OCI-LY1 (cell line): Measurements from ENCODE around the gene DLX3.

Experiments
- H2AFZ ChIP-seq: fragments of 200-600 bp; sonication (generic), shearing (Covaris generic); 2 replicates; pipeline ENCODE4 v1.6.0; 2014; ENCODE audit warnings: antibody characterized with exemption, mild to moderate bottlenecking, low read length
- H3F3A ChIP-seq: fragments of 200-600 bp; sonication (generic), shearing (Covaris generic); 2 replicates; pipeline ENCODE4 v1.6.0; 2014; ENCODE audit warnings: mild to moderate bottlenecking, antibody characterized with exemption, low read length, moderate library complexity; ENCODE audit not compliant: insufficient read depth
- H3K27ac ChIP-seq: fragments of 200-600 bp; sonication (generic); 2 replicates; pipeline ENCODE4 v1.5.1; 2014; ENCODE audit warnings: low read length, mixed run types, mild to moderate bottlenecking, low read depth; ENCODE audit not compliant: poor library complexity, severe bottlenecking
- H3K27me3 ChIP-seq: fragments of 200-600 bp; sonication (generic); 2 replicates; pipeline ENCODE4 v1.6.0; 2014; ENCODE audit warnings: antibody characterized with exemption, mild to moderate bottlenecking, low read length, moderate library complexity; ENCODE audit not compliant: insufficient read depth
- H3K36me3 ChIP-seq: fragments of 200-600 bp; sonication (generic); 2 replicates; pipeline ENCODE4 v1.6.1; 2014; ENCODE audit warnings: mild to moderate bottlenecking, antibody characterized with exemption, low read length, moderate library complexity, mixed read lengths; ENCODE audit not compliant: insufficient read depth
- H3K4me1 ChIP-seq: fragments of 200-600 bp; sonication (generic); 2 replicates; pipeline ENCODE4 v1.5.1; 2014; ENCODE audit warnings: mild to moderate bottlenecking, low read length, moderate library complexity; ENCODE audit not compliant: insufficient read depth, severe bottlenecking
- H3K4me2 ChIP-seq: fragments of 200-600 bp; sonication (generic), shearing (Covaris generic); 2 replicates; pipeline ENCODE4 v1.6.1; 2014; ENCODE audit warnings: low read length
- H3K4me3 ChIP-seq: fragments of 200-600 bp; sonication (generic); 2 replicates; pipeline ENCODE4 v1.5.1; 2014; ENCODE audit warnings: low read length, low read depth, mild to moderate bottlenecking, mixed read lengths; ENCODE audit not compliant: poor library complexity, severe bottlenecking
- H3K79me2 ChIP-seq: fragments of 200-600 bp; shearing (Covaris generic); 2 replicates; pipeline ENCODE4 v1.6.1; 2016; ENCODE audit warnings: mixed run types, low read length, mixed read lengths; ENCODE audit not compliant: insufficient read depth
- H3K9ac ChIP-seq: fragments of 200-600 bp; sonication (generic), shearing (Covaris generic); 2 replicates; pipeline ENCODE4 v1.6.1; 2014; ENCODE audit warnings: mild to moderate bottlenecking, low read length, mixed read lengths
- H3K9me2 ChIP-seq: fragments of 200-600 bp; sonication (generic), shearing (Covaris generic); 2 replicates; pipeline ENCODE4 v1.6.1; 2014; ENCODE audit warnings: low read depth, mild to moderate bottlenecking, low read length, mixed read lengths
- H3K9me3 ChIP-seq: fragments of 200-600 bp; shearing (Covaris generic); 2 replicates; pipeline ENCODE4 v1.6.1; 2014; ENCODE audit warnings: low read length, mixed read lengths
- H4K20me1 ChIP-seq: fragments of 200-600 bp; sonication (generic), shearing (Covaris generic); 2 replicates; pipeline ENCODE4 v1.6.0; 2016; ENCODE audit warnings: mild to moderate bottlenecking, low read length; ENCODE audit not compliant: insufficient read depth
- EZH2 ChIP-seq: fragments of 200-600 bp; sonication (generic), shearing (Covaris generic); IDR thresholded peaks from 2 replicates; pipeline ENCODE4 v1.8.0; 2017; ENCODE audit warnings: borderline replicate concordance, mixed run types, mild to moderate bottlenecking, antibody characterized with exemption, low read length, moderate library complexity, mixed read lengths
- TF ChIP-seq, protein P1 (sequence below): fragments of 200-600 bp; sonication (generic), shearing (Covaris generic); IDR thresholded peaks from 2 replicates; pipeline ENCODE4 v1.5.1; 2017; ENCODE audit warnings: mild to moderate bottlenecking, antibody characterized with exemption, low read length, moderate library complexity, mixed read lengths

Gene DLX3

DNA sequence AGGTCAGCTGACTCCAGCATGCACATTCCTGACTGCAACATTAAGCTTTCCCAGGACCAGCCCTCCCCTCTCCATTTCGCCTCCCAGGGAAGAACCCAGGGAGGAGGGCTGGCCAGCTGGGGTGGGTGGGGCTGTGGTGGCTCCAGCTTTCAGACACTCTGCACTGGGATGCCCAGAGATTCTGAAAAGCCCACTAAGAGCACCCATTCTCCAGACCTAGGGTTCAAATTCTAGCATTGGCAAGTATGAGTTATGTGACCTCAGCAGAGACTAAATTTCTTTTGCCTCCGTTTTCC is 7.8 kb downstream of the DLX3 start:
- Histone ChIP-seq H3K36me3 (no peaks in the 10 kb centered on the region), H3K4me1 (no peaks in the 10 kb centered on the region), H3K4me3 (no peak overlapping the region), H2AFZ (no peak overlapping the region), H4K20me1 (no peaks in the 10 kb centered on the region), H3K27me3 (0 out of 2 replicates have a peak, but pooled peaks cover 7% of the 10 kb centered on the region), H3K27ac (no peak overlapping the region), H3K9me2 (no peaks in the 10 kb centered on the region), H3F3A (no peaks in the 10 kb centered on the region), H3K4me2 (no peak overlapping the region), H3K9ac (no peak overlapping the region), H3K9me3 (no peaks in the 10 kb centered on the region), H3K79me2 (no peaks in the 10 kb centered on the region)
- no peak for TF ChIP-seq EZH2
- TF ChIP-seq, protein P1, sequence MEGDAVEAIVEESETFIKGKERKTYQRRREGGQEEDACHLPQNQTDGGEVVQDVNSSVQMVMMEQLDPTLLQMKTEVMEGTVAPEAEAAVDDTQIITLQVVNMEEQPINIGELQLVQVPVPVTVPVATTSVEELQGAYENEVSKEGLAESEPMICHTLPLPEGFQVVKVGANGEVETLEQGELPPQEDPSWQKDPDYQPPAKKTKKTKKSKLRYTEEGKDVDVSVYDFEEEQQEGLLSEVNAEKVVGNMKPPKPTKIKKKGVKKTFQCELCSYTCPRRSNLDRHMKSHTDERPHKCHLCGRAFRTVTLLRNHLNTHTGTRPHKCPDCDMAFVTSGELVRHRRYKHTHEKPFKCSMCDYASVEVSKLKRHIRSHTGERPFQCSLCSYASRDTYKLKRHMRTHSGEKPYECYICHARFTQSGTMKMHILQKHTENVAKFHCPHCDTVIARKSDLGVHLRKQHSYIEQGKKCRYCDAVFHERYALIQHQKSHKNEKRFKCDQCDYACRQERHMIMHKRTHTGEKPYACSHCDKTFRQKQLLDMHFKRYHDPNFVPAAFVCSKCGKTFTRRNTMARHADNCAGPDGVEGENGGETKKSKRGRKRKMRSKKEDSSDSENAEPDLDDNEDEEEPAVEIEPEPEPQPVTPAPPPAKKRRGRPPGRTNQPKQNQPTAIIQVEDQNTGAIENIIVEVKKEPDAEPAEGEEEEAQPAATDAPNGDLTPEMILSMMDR = no peak

DNA sequence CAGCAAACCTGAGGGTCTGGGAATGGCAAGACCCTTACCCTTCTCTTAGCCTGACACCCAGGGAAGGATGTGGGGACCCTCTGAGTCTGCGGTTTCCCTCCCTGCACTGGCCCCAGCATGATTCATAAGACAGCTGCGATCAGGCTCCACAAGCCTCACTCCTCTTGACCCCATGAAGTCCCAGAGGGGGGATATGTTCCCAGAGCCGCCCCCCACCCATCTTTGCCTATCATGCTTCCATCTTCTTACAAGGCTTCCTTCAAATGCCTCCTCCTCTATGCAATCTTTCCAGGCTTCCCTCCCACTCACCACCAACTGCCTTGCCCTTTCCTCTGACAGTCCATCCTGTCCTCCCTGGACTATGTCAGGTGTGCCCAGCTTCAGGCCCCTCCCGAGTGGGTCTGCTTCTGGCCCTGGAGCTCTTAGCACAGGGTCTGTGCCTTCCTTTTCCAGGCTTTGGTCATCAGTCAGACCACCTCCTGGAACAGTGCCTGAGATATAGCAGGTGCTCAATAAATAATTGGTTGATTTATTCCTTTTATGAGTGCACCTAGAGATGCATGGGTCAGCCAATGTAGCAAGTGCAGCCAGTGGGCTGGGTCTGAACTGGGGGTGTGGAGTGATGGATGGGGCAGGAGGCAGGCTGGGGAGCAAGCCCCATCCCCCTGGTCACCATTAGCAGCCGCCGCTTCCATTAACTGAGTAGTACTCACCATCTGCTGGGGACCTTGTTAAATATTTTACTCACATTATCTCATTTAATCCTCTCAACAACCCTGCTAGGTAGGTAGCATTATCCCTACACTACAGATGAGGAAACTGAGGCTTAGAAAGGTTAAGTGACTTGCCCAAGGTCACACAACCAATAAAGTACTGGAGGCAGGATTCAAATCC is 8.4 kb downstream of the DLX3 start:
- Histone ChIP-seq H4K20me1 (no peaks in the 10 kb centered on the region), H3K36me3 (no peaks in the 10 kb centered on the region), H3K9me3 (no peaks in the 10 kb centered on the region), H3F3A (no peaks in the 10 kb centered on the region), H2AFZ (no peak overlapping the region), H3K79me2 (no peaks in the 10 kb centered on the region), H3K4me1 (no peaks in the 10 kb centered on the region), H3K9ac (no peak overlapping the region), H3K27me3 (0 out of 2 replicates have a peak, but pooled peaks cover 7% of the 10 kb centered on the region), H3K9me2 (no peaks in the 10 kb centered on the region), H3K4me2 (no peak overlapping the region), H3K4me3 (no peak overlapping the region), H3K27ac (no peak overlapping the region)
- TF ChIP-seq, protein P1 = no peak
- TF ChIP-seq EZH2 = no peak

DNA sequence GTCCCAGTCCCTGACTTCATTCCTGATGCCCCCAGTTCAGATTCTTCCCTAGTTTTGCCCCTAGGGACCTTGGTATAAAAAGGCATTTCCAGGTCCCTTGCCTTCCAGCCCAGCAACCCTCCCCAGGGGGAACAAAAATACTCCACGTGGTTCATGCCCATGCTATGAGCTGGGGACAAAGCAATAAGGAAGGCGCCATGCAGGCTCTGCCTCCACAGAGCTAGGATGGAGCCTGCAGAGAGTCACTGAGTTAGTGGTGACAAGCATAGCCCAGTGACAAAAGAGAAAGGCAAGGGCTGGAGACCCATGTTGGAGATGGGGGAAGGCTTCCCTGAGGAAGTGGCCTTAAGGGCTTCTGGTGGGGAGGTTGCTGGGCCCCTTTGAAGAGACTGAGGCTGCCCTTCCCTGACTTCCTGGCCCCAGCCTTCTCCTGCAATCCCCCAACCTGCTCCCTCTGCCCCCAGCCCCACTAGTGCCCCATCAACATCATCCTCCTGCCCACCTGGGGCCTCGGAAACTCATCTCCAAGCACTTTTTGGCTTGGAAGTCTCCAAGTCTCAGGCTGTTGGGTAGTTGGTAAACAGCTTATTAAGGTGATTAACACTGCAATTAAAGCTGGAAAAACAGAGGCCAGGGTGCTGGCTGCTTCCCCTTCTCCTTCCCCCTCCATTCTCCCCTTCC is 9.6 kb downstream of the DLX3 start:
- H3K9ac ChIP-seq = no peak overlapping the region
- H3F3A ChIP-seq = no peaks in the 10 kb centered on the region
- no peaks in the 10 kb centered on the region for H3K9me2 ChIP-seq
- 0 out of 2 replicates have a peak, but pooled peaks cover 7% of the 10 kb centered on the region for H3K27me3 ChIP-seq
- no peaks in the 10 kb centered on the region for H3K9me3 ChIP-seq
- no peaks in the 10 kb centered on the region for H3K79me2 ChIP-seq
- no peaks in the 10 kb centered on the region for H3K4me1 ChIP-seq
- H3K27ac ChIP-seq = no peak overlapping the region
- H3K4me3 ChIP-seq = no peak overlapping the region
- H3K4me2 ChIP-seq = no peak overlapping the region
- no peaks in the 10 kb centered on the region for H4K20me1 ChIP-seq
- no peaks in the 10 kb centered on the region for H3K36me3 ChIP-seq
- TF ChIP-seq, protein P1 = no peak
- no peak for TF ChIP-seq EZH2
- H2AFZ ChIP-seq = no peak overlapping the region
